ENCODE measurements around the gene CUX1.

The CUX1 gene

DNA sequence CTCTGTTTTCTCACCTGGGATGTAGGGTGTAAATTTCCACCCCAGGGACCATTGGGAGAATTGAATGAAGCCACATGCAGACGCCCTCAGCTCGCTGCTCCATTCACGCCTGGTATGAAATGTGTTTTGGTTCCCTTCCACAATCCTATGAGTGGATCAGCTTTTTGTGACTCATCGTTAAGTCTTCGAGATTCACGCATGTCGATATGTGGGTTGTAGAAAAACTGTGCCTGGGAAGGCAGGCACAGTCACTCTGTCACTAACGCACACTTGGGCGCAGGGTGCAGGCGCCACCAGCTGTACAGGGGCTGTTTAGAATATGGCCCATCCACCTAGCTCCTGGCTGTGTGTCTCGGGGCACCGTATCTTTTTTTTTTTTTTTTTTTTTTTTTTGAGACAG lies 405.0 kb downstream of the CUX1 start (continued):
- no peak for TF ChIP-seq ZNF600 (tag by site-specific recombination; IDR thresholded peaks at IDR 0.05)
- no peak for TF ChIP-seq ZNF114 (tag by site-specific recombination; IDR thresholded peaks at IDR 0.05)
- TF ChIP-seq ZNF24 (tag by site-specific recombination; IDR thresholded peaks at IDR 0.05), result no peak
- no peak for TF ChIP-seq GFI1B (tag by site-specific recombination; IDR thresholded peaks at IDR 0.05)

GRCh38 chr7:102223184-102223583 lies 405.8 kb downstream of the CUX1 start:
- Histone ChIP-seq H3K4me3 (ENCODE audit: low read depth, low read length) (no peak overlapping the region), H3K4me1 (ENCODE audit: control insufficient read depth, insufficient read depth, low read length) (no peaks in the 10 kb centered on the region), H3K9me3 (ENCODE audit: control insufficient read depth, insufficient read depth, low read depth, low read length) (no peaks in the 10 kb centered on the region), H3K36me3 (ENCODE audit: control insufficient read depth in 2 of 2, insufficient read depth in 1 of 2, low read length in 2 of 2) (peaks cover 0 to 5% of the 10 kb centered on the region in 2 experiments; a peak in 2 of 3 replicates), H3K27ac (ENCODE audit: extremely low read depth, low read depth, low read length) (no peak overlapping the region)
- TF ChIP-seq MYNN (tag by site-specific recombination; IDR thresholded peaks at IDR 0.05; ENCODE audit: borderline replicate concordance) (no peak), YY2 (tag by site-specific recombination; IDR thresholded peaks at IDR 0.05) (no peak), ZNF677 (tag by site-specific recombination; IDR thresholded peaks at IDR 0.05) (no peak), SCRT2 (tag by site-specific recombination; IDR thresholded peaks at IDR 0.05) (no peak), ZNF645 (tag by site-specific recombination; IDR thresholded peaks at IDR 0.05) (no peak), KLF9 (tag by site-specific recombination; IDR thresholded peaks at IDR 0.05; ENCODE audit: low read depth) (no peak), ZNF266 (tag by site-specific recombination; IDR thresholded peaks at IDR 0.05; ENCODE audit: low read depth) (no peak), SP3 (tag by site-specific recombination; IDR thresholded peaks at IDR 0.05) (no peak), ZBTB44 (tag by site-specific recombination; IDR thresholded peaks at IDR 0.05) (no peak), ZFP69B (tag by site-specific recombination; IDR thresholded peaks at IDR 0.05) (no peak), BCL11B (tag by site-specific recombination; IDR thresholded peaks at IDR 0.05; ENCODE audit: low read depth) (no peak), ZNF707 (tag by site-specific recombination; IDR thresholded peaks at IDR 0.05) (no peak), ZNF776 (tag by site-specific recombination; IDR thresholded peaks at IDR 0.05; ENCODE audit: borderline replicate concordance) (no peak), KLF8 (tag by site-specific recombination; IDR thresholded peaks at IDR 0.05) (no peak), ZNF354C (tag by site-specific recombination; IDR thresholded peaks at IDR 0.05; ENCODE audit: borderline replicate concordance, low read depth) (no peak), PRDM1 (tag by site-specific recombination; IDR thresholded peaks at IDR 0.05) (no peak), CTCF (tag by site-specific recombination; IDR thresholded peaks at IDR 0.05) (no peak)
- TF ChIP-seq, protein P1, sequence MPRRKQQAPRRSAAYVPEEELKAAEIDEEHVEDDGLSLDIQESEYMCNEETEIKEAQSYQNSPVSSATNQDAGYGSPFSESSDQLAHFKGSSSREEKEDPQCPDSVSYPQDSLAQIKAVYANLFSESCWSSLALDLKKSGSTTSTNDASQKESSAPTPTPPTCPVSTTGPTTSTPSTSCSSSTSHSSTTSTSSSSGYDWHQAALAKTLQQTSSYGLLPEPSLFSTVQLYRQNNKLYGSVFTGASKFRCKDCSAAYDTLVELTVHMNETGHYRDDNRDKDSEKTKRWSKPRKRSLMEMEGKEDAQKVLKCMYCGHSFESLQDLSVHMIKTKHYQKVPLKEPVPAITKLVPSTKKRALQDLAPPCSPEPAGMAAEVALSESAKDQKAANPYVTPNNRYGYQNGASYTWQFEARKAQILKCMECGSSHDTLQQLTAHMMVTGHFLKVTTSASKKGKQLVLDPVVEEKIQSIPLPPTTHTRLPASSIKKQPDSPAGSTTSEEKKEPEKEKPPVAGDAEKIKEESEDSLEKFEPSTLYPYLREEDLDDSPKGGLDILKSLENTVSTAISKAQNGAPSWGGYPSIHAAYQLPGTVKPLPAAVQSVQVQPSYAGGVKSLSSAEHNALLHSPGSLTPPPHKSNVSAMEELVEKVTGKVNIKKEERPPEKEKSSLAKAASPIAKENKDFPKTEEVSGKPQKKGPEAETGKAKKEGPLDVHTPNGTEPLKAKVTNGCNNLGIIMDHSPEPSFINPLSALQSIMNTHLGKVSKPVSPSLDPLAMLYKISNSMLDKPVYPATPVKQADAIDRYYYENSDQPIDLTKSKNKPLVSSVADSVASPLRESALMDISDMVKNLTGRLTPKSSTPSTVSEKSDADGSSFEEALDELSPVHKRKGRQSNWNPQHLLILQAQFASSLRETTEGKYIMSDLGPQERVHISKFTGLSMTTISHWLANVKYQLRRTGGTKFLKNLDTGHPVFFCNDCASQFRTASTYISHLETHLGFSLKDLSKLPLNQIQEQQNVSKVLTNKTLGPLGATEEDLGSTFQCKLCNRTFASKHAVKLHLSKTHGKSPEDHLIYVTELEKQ (tag by site-specific recombination; IDR thresholded peaks at IDR 0.05; ENCODE audit: borderline replicate concordance), result no peak
- TF ChIP-seq, protein P2, sequence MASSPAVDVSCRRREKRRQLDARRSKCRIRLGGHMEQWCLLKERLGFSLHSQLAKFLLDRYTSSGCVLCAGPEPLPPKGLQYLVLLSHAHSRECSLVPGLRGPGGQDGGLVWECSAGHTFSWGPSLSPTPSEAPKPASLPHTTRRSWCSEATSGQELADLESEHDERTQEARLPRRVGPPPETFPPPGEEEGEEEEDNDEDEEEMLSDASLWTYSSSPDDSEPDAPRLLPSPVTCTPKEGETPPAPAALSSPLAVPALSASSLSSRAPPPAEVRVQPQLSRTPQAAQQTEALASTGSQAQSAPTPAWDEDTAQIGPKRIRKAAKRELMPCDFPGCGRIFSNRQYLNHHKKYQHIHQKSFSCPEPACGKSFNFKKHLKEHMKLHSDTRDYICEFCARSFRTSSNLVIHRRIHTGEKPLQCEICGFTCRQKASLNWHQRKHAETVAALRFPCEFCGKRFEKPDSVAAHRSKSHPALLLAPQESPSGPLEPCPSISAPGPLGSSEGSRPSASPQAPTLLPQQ (tag by site-specific recombination; IDR thresholded peaks at IDR 0.05), result no peak
- TF ChIP-seq, protein P3, sequence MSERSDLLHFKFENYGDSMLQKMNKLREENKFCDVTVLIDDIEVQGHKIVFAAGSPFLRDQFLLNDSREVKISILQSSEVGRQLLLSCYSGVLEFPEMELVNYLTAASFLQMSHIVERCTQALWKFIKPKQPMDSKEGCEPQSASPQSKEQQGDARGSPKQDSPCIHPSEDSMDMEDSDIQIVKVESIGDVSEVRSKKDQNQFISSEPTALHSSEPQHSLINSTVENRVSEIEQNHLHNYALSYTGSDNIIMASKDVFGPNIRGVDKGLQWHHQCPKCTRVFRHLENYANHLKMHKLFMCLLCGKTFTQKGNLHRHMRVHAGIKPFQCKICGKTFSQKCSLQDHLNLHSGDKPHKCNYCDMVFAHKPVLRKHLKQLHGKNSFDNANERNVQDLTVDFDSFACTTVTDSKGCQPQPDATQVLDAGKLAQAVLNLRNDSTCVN (tag by site-specific recombination; optimal IDR thresholded peaks at IDR 0.05), result no peak
- CTCF ChIA-PET, result no interaction called here
- POLR2A ChIA-PET, result no interaction called here
